ENCODE results near the gene GPX4.

DNA sequence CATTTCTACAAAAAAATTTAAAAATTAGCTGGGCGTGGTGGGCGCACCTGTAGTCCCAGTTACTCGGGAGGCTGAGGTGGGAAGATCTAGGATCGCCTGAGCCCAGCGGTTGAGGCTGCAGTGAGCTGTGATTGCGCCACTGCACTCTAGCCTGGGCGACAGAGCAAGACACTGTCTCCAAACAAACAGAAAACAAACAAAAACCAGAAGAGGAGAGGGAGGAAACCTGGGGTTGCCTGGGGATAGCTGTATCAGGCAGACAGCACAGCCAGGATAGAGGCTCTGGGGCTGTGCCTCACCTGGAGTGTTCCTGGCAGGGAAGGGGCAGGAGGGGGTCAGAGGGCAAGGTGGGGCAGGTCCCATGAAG lies 6.0 kb upstream of the GPX4 start:
- TF ChIP-seq POLR2A (IDR thresholded peaks at IDR 0.05) (no peak), POLR2AphosphoS5 (IDR thresholded peaks at IDR 0.05) (no peak), EP300 (IDR thresholded peaks at IDR 0.05) (no peak)
- TF ChIP-seq, protein P1, sequence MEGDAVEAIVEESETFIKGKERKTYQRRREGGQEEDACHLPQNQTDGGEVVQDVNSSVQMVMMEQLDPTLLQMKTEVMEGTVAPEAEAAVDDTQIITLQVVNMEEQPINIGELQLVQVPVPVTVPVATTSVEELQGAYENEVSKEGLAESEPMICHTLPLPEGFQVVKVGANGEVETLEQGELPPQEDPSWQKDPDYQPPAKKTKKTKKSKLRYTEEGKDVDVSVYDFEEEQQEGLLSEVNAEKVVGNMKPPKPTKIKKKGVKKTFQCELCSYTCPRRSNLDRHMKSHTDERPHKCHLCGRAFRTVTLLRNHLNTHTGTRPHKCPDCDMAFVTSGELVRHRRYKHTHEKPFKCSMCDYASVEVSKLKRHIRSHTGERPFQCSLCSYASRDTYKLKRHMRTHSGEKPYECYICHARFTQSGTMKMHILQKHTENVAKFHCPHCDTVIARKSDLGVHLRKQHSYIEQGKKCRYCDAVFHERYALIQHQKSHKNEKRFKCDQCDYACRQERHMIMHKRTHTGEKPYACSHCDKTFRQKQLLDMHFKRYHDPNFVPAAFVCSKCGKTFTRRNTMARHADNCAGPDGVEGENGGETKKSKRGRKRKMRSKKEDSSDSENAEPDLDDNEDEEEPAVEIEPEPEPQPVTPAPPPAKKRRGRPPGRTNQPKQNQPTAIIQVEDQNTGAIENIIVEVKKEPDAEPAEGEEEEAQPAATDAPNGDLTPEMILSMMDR (IDR thresholded peaks at IDR 0.05), result no peak

Measured in stomach (tissue), 4 donors.